Mesothelial cell of epicardium (in vitro differentiated cells): Measurements from ENCODE around the gene NGLY1. TPM values are rescaled to one million over a fixed set of nuclear protein-coding genes. Genes with fewer than 3 reads are reported as not detected.

Source experiments
- DNase-seq, 2 experiments: peaks; one replicate each; pipeline ENCODE4 v3.0.0; 2021; ENCODE audit warnings: low spot score in 2 of 2; ENCODE audit not compliant: unreplicated experiment in 2 of 2
- H3K27ac Mint-ChIP-seq: 2 replicates; pipeline ENCODE4 v1.8.0; 2021; ENCODE audit warnings: mixed read lengths
- H3K27me3 Mint-ChIP-seq: 2 replicates; pipeline ENCODE4 v1.8.0; 2021; ENCODE audit warnings: low read depth, mixed read lengths
- H3K36me3 Mint-ChIP-seq: 2 replicates; pipeline ENCODE4 v1.8.0; 2021; ENCODE audit warnings: mixed read lengths
- H3K4me1 Mint-ChIP-seq: 2 replicates; pipeline ENCODE4 v1.8.0; 2021; ENCODE audit warnings: mixed read lengths
- H3K4me3 Mint-ChIP-seq: 2 replicates; pipeline ENCODE4 v1.8.0; 2021; ENCODE audit warnings: mild to moderate bottlenecking, moderate library complexity, mixed read lengths
- H3K9me3 Mint-ChIP-seq: 2 replicates; pipeline ENCODE4 v1.8.0; 2021; ENCODE audit warnings: mixed read lengths
- CTCF ChIP-seq: fragments of 200-600 bp; sonication (generic); IDR thresholded peaks from one replicate; pipeline ENCODE4 v1.5.0; 2021; ENCODE audit warnings: antibody characterized with exemption; ENCODE audit not compliant: unreplicated experiment
- total RNA-seq: library from RNA; stranded (reverse); gene quantifications from 3 replicates; pipeline ENCODE4 v1.2.1, GENCODE V29; 2021

Gene NGLY1
- total RNA-seq, 1 donor from 2014 or later, result 32.7 TPM

GRCh38 chr3:25708036-25708435 is 75.2 kb downstream of the NGLY1 start:
- Mint-ChIP-seq H3K36me3 (no peaks in the 10 kb centered on the region), H3K27ac (no peak overlapping the region), H3K4me1 (peaks cover 4% of the 10 kb centered on the region), H3K4me3 (no peak overlapping the region), H3K27me3 (no peaks in the 10 kb centered on the region), H3K9me3 (no peaks in the 10 kb centered on the region)
- DNase-seq, result no peak
- no peak for TF ChIP-seq CTCF

- TF ChIP-seq CTCF, result no peak
- no peak overlapping the region for H3K27ac Mint-ChIP-seq
- no peak for DNase-seq
- H3K9me3 Mint-ChIP-seq, result no peaks in the 10 kb centered on the region
- no peak overlapping the region for H3K4me3 Mint-ChIP-seq
- H3K4me1 Mint-ChIP-seq, result peaks cover 4% of the 10 kb centered on the region
- H3K27me3 Mint-ChIP-seq, result no peaks in the 10 kb centered on the region
- H3K36me3 Mint-ChIP-seq, result no peaks in the 10 kb centered on the region
These were observed 75.8 kb downstream of the NGLY1 start for GRCh38 chr3:25707268-25707926.

GRCh38 chr3:25706213-25706612 is 77.0 kb downstream of the NGLY1 start:
- DNase-seq, result no peak
- H3K36me3 Mint-ChIP-seq, result no peaks in the 10 kb centered on the region
- no peak for TF ChIP-seq CTCF
- no peak overlapping the region for H3K4me3 Mint-ChIP-seq
- peaks cover 4% of the 10 kb centered on the region for H3K4me1 Mint-ChIP-seq
- no peaks in the 10 kb centered on the region for H3K27me3 Mint-ChIP-seq
- no peak overlapping the region for H3K27ac Mint-ChIP-seq
- no peaks in the 10 kb centered on the region for H3K9me3 Mint-ChIP-seq

- TF ChIP-seq CTCF, result no peak
- Mint-ChIP-seq H3K36me3 (no peaks in the 10 kb centered on the region), H3K27ac (no peak overlapping the region), H3K4me1 (peaks cover 3% of the 10 kb centered on the region), H3K27me3 (peaks cover 2% of the 10 kb centered on the region), H3K4me3 (no peak overlapping the region), H3K9me3 (peaks cover 6% of the 10 kb centered on the region)
- DNase-seq, result no peak
These were observed 85.7 kb downstream of the NGLY1 start for GRCh38 chr3:25697553-25697952.

GRCh38 chr3:25695731-25696420 is 87.4 kb downstream of the NGLY1 start:
- TF ChIP-seq CTCF, result no peak
- H3K4me1 Mint-ChIP-seq, result peaks cover 17% of the 10 kb centered on the region
- DNase-seq, result no peak
- no peak overlapping the region for H3K4me3 Mint-ChIP-seq
- H3K27me3 Mint-ChIP-seq, result peaks cover 2% of the 10 kb centered on the region
- peaks cover 6% of the 10 kb centered on the region for H3K9me3 Mint-ChIP-seq
- no peak overlapping the region for H3K27ac Mint-ChIP-seq
- no peaks in the 10 kb centered on the region for H3K36me3 Mint-ChIP-seq
